HCT116 (cell line): ENCODE data around the gene UMODL1. TPM values are rescaled to one million over a fixed set of nuclear protein-coding genes. Genes with fewer than 3 reads are reported as not detected.

Experiments
- ATAC-seq: fragments of 200-7000 bp; cut with Tn5 transposase; 2 replicates; pipeline ENCODE4 v1.9.1; 2020; ENCODE audit warnings: mild to moderate bottlenecking, moderate library complexity
- BruUV-seq: library from RNA; stranded (reverse); fragments of 400-500 nt; replicated peaks from 2 replicates; lab custom pipeline; 2021; lab: Mats Ljungman, UMichigan
- CTCF ChIA-PET: fragments of 300-600 bp; sonication (Branson Sonifier 250); formaldehyde crosslinking; loops from one replicate; lab custom pipeline; 2021; ENCODE audit warnings: antibody characterized with exemption; lab: Charles Lee
- POLR2A ChIA-PET: fragments of 300-600, 350-600 bp; sonication (Branson Sonifier 250); formaldehyde crosslinking; loops from one replicate; lab custom pipeline; 2021; ENCODE audit warnings: antibody characterized with exemption; lab: Charles Lee
- RAD21 ChIA-PET, 2 experiments: fragments of 300-600 bp; sonication (Branson Sonifier 250); formaldehyde crosslinking; loops; one replicate each; lab custom pipeline; 2023; ENCODE audit warnings: low total read pairs in 2 of 2; ENCODE audit not compliant: uncharacterized antibody in 2 of 2, unreplicated experiment in 2 of 2, low non-redundant PET in 1 of 2; lab: Charles Lee
- DNase-seq: peaks from one replicate; pipeline ENCODE4 v3.0.0-alpha.2; 2010; ENCODE audit warnings: low read depth, low spot score
- H2AFZ ChIP-seq: fragments of 200-600 bp; shearing (Covaris generic), sonication (generic); 2 replicates; pipeline ENCODE4 v1.6.1; 2017; ENCODE audit warnings: low read depth, mixed run types, mixed read lengths, antibody characterized with exemption, low read length; ENCODE audit not compliant: poor library complexity, severe bottlenecking
- H3K27ac ChIP-seq: 2 replicates; pipeline ENCODE4 v1.5.1; 2012; ENCODE audit warnings: low read depth, low read length
- H3K27me3 ChIP-seq: fragments of 200-600 bp; sonication (generic); 2 replicates; pipeline ENCODE4 v1.6.1; 2016; ENCODE audit warnings: mixed run types, low read length, mixed read lengths; ENCODE audit not compliant: insufficient read depth
- H3K36me3 ChIP-seq, 2 experiments: fragments of 200-500 bp in 1 of 2; fragments of 200-600 bp in 1 of 2; sonication (Bioruptor generic) in 1 of 2; sonication (generic) in 1 of 2; 2 replicates each; pipeline versions ENCODE4 v1.5.1 to v1.6.1; 2014 to 2016; ENCODE audit warnings: low read length in 2 of 2, inconsistent platforms in 1 of 2, mixed read lengths in 1 of 2, mixed run types in 1 of 2; ENCODE audit not compliant: insufficient read depth in 2 of 2, control insufficient read depth in 1 of 2
- H3K4me1 ChIP-seq, 2 experiments: fragments of 200-600 bp in 1 of 2; sonication (generic) in 1 of 2; 2 replicates each; pipeline versions ENCODE4 v1.5.1 to v1.6.1; 2012 to 2017; ENCODE audit warnings: low read length in 2 of 2, inconsistent platforms in 1 of 2, mild to moderate bottlenecking in 1 of 2, mixed read lengths in 1 of 2, mixed run types in 1 of 2, moderate library complexity in 1 of 2; ENCODE audit not compliant: insufficient read depth in 2 of 2, control insufficient read depth in 1 of 2
- H3K4me2 ChIP-seq: fragments of 200-600 bp; sonication (generic); 2 replicates; pipeline ENCODE4 v1.6.1; 2017; ENCODE audit warnings: mixed run types, low read length, mixed read lengths
- H3K4me3 ChIP-seq, 2 experiments: fragments of 200-600 bp in 1 of 2; sonication (generic) in 1 of 2; replicated peaks in 1 of 2; 2 replicates each; pipeline ENCODE4 v1.5.1; 2011 to 2016; ENCODE audit warnings: low read length in 2 of 2, control low read depth in 1 of 2, low read depth in 1 of 2, mild to moderate bottlenecking in 1 of 2, mixed read lengths in 1 of 2, mixed run types in 1 of 2
- H3K79me2 ChIP-seq: fragments of 200-600 bp; sonication (generic); 2 replicates; pipeline ENCODE4 v1.6.1; 2017; ENCODE audit warnings: mild to moderate bottlenecking, mixed run types, low read length, moderate library complexity, mixed read lengths; ENCODE audit not compliant: insufficient read depth
- H3K9ac ChIP-seq: fragments of 200-600 bp; sonication (generic); 2 replicates; pipeline ENCODE4 v1.6.1; 2016; ENCODE audit warnings: low read length, mixed read lengths
- H3K9me2 ChIP-seq: fragments of 200-600 bp; sonication (generic), shearing (Covaris generic); 2 replicates; pipeline ENCODE4 v1.6.1; 2017; ENCODE audit warnings: mixed run types, mild to moderate bottlenecking, moderate library complexity; ENCODE audit not compliant: insufficient read depth
- H3K9me3 ChIP-seq, 2 experiments: fragments of 200-500 bp in 1 of 2; fragments of 200-600 bp in 1 of 2; sonication (Bioruptor generic) in 1 of 2; sonication (generic) in 1 of 2; 2 replicates each; pipeline ENCODE4 v1.6.1; 2014 to 2017; ENCODE audit warnings: low read length in 2 of 2, mixed read lengths in 2 of 2, inconsistent platforms in 1 of 2, low read depth in 1 of 2, mild to moderate bottlenecking in 1 of 2, mixed run types in 1 of 2, moderate library complexity in 1 of 2; ENCODE audit not compliant: control insufficient read depth in 1 of 2, insufficient read depth in 1 of 2
- H4K20me1 ChIP-seq: fragments of 200-600 bp; sonication (generic), shearing (Covaris generic); 2 replicates; pipeline ENCODE4 v1.6.1; 2017; ENCODE audit warnings: mixed run types, mild to moderate bottlenecking, moderate library complexity; ENCODE audit not compliant: insufficient read depth
- CBX3 ChIP-seq: IDR thresholded peaks from 2 replicates; pipeline ENCODE4 v1.6.1; 2012; ENCODE audit warnings: low read depth
- EGR1 ChIP-seq: IDR thresholded peaks from 2 replicates; pipeline ENCODE4 v1.6.1; 2012; ENCODE audit warnings: low read depth
- FOSL1 ChIP-seq: IDR thresholded peaks from 2 replicates; pipeline ENCODE4 v1.6.1; 2012; ENCODE audit warnings: low read depth
- REST ChIP-seq: IDR thresholded peaks from 2 replicates; pipeline ENCODE4 v1.6.1; 2012; ENCODE audit warnings: low read depth
- SIN3A ChIP-seq: IDR thresholded peaks from 2 replicates; pipeline ENCODE4 v1.6.1; 2012; ENCODE audit warnings: low read depth
- SRF ChIP-seq: IDR thresholded peaks from 2 replicates; pipeline ENCODE4 v1.6.1; 2012; ENCODE audit warnings: low read depth
- ZFX ChIP-seq: fragments of 450-650 bp; IDR thresholded peaks from 2 replicates; pipeline ENCODE4 v1.6.1; 2017
- intact Hi-C: fragments of 100-400 bp; cut with micrococcal nuclease; formaldehyde crosslinking; loops from 2 replicates; pipeline ENCODE4 v1.10.0; 2022
- total RNA-seq: library from RNA; stranded (reverse); gene quantifications from one replicate; pipeline ENCODE4 v1.2.1, GENCODE V29; 2021; ENCODE audit not compliant: unreplicated experiment

UMODL1 gene
- total RNA-seq, 1 experiment from 2014 or later = not detected

GRCh38 chr21:42191064-42191463 is 119.9 kb downstream of the UMODL1 start:
- ChIA-PET RAD21 (no interaction called here), POLR2A (no interaction called here), CTCF (no interaction called here)
- H3K79me2 ChIP-seq = no peaks in the 10 kb centered on the region
- H3K4me2 ChIP-seq = no peak overlapping the region
- H3K9me2 ChIP-seq = no peaks in the 10 kb centered on the region
- intact Hi-C loops = no loop called here
- H3K36me3 ChIP-seq = no peaks in the 10 kb centered on the region
- H3K9ac ChIP-seq = no peak overlapping the region
- no peak overlapping the region for H3K27ac ChIP-seq
- no peak overlapping the region for H3K4me3 ChIP-seq
- H2AFZ ChIP-seq = no peak overlapping the region
- no peak for TF ChIP-seq FOSL1
- no peak for TF ChIP-seq REST
- TF ChIP-seq ZFX = no peak
- TF ChIP-seq EGR1 = no peak
- TF ChIP-seq SRF = no peak
- no peak for TF ChIP-seq SIN3A
- TF ChIP-seq CBX3 = no peak
- H3K9me3 ChIP-seq = no peaks in the 10 kb centered on the region
- DNase-seq (no peak), ATAC-seq (no peak)
- no TSS peak for BruUV-seq
- H3K27me3 ChIP-seq = no peaks in the 10 kb centered on the region
- H3K4me1 ChIP-seq = no peaks in the 10 kb centered on the region
- H4K20me1 ChIP-seq = no peaks in the 10 kb centered on the region
